HepG2 (cell line): ENCODE measurements around the gene TBCCD1. TPM values are rescaled to one million over a fixed set of nuclear protein-coding genes. Genes with fewer than 3 reads are reported as not detected.
A peak's percentile ranks its signal among the peaks of the same experiment; 100 is the strongest.

Source experiments
- ARNTL ChIP-seq: sonication (generic); formaldehyde crosslinking; IDR thresholded peaks from 2 replicates; pipeline ENCODE4 v1.4.0; 2020; ENCODE audit warnings: mild to moderate bottlenecking, missing genetic modification reagents
- CC2D1A ChIP-seq: sonication (generic); formaldehyde crosslinking; IDR thresholded peaks from 2 replicates; pipeline ENCODE4 v1.8.1; 2023; ENCODE audit warnings: mild to moderate bottlenecking, missing genetic modification reagents
- CREB1 ChIP-seq, 2 experiments: fragments of 450-650 bp in 1 of 2; IDR thresholded peaks; 2 replicates each; pipeline ENCODE4 v1.6.1; 2016 to 2017; ENCODE audit warnings: control low read depth in 1 of 2, mild to moderate bottlenecking in 1 of 2, missing compliant biosample characterization in 1 of 2, missing genetic modification characterization in 1 of 2
- FOXK1 ChIP-seq: sonication (generic); formaldehyde crosslinking; IDR thresholded peaks from 2 replicates; pipeline ENCODE4 v1.4.0; 2020; ENCODE audit warnings: low read depth, missing genetic modification reagents, borderline replicate concordance
- PRMT3 ChIP-seq: sonication (generic); formaldehyde crosslinking; IDR thresholded peaks from 2 replicates; pipeline ENCODE4 v1.8.1; 2022; ENCODE audit warnings: low read depth, mild to moderate bottlenecking, moderate library complexity, missing genetic modification reagents, borderline replicate concordance
- SNAI1 ChIP-seq: sonication (generic); formaldehyde crosslinking; IDR thresholded peaks from 2 replicates; pipeline ENCODE4 v1.5.0; 2020; ENCODE audit warnings: mild to moderate bottlenecking, missing genetic modification reagents, borderline replicate concordance
- STAG1 ChIP-seq: sonication (generic); formaldehyde crosslinking; IDR thresholded peaks from 2 replicates; pipeline ENCODE4 v1.4.0; 2020; ENCODE audit warnings: missing genetic modification reagents
- ZFX ChIP-seq: sonication (generic); formaldehyde crosslinking; IDR thresholded peaks from 2 replicates; pipeline ENCODE4 v1.4.0; 2020; ENCODE audit warnings: mild to moderate bottlenecking, low read depth, missing genetic modification reagents, moderate library complexity
- ZNF24 ChIP-seq: fragments of 450-650 bp; IDR thresholded peaks from 2 replicates; pipeline ENCODE4 v1.6.1; 2017; ENCODE audit warnings: antibody characterized with exemption, mild to moderate bottlenecking
- ZNF432 ChIP-seq: sonication (generic); formaldehyde crosslinking; IDR thresholded peaks from 2 replicates; pipeline ENCODE4 v1.5.0; 2020; ENCODE audit warnings: missing genetic modification reagents, mild to moderate bottlenecking, borderline replicate concordance
- ZNF543 ChIP-seq: sonication (generic); formaldehyde crosslinking; IDR thresholded peaks from 2 replicates; pipeline ENCODE4 v1.4.0; 2020; ENCODE audit warnings: mild to moderate bottlenecking, missing genetic modification reagents
- ZNF629 ChIP-seq: sonication (generic); formaldehyde crosslinking; conservative IDR thresholded peaks from 2 replicates; pipeline ENCODE4 v1.5.0; 2020; ENCODE audit warnings: missing genetic modification reagents
- ZNF709 ChIP-seq: sonication (generic); formaldehyde crosslinking; IDR thresholded peaks from 2 replicates; pipeline ENCODE4 v1.5.0; 2020; ENCODE audit warnings: mild to moderate bottlenecking, missing genetic modification reagents
- ZNF772 ChIP-seq: sonication (generic); formaldehyde crosslinking; IDR thresholded peaks from 2 replicates; pipeline ENCODE4 v1.5.0; 2020; ENCODE audit warnings: mild to moderate bottlenecking, missing genetic modification reagents
- ZNF792 ChIP-seq: IDR thresholded peaks from 2 replicates; pipeline ENCODE4 v1.6.1; 2016
- ZSCAN30 ChIP-seq: sonication (generic); formaldehyde crosslinking; IDR thresholded peaks from 2 replicates; pipeline ENCODE4 v1.5.0; 2020; ENCODE audit warnings: mild to moderate bottlenecking, missing genetic modification reagents
- polyA plus RNA-seq, 8 experiments: library from polyadenylated mRNA; depleted of rRNA in 3 of 8; stranded (reverse) in 7 of 8; unstranded in 1 of 8; fragments of >200 nt; fragmentation: Illumina TruSeq in 4 of 8; extraction: Trizol in 4 of 8; gene quantifications; 2 replicates each; pipeline versions ENCODE4 v1.2.1 to v1.2.3, GENCODE V29; 2011 to 2016; ENCODE audit warnings: low read depth in 4 of 8, missing spikeins in 1 of 8, mixed read lengths in 1 of 8; ENCODE audit not compliant: insufficient read depth in 1 of 8
- total RNA-seq, 5 experiments: library from RNA; depleted of rRNA; stranded (reverse); fragments of >200 nt; fragmentation: Illumina TruSeq; extraction: Trizol; gene quantifications; 2 replicates each; pipeline ENCODE4 v1.2.3, GENCODE V29; 2016; ENCODE audit warnings: low read depth in 1 of 5
- TF ChIP-seq, protein P1 (sequence below): sonication (generic); formaldehyde crosslinking; IDR thresholded peaks from 2 replicates; pipeline ENCODE4 v1.5.0; 2020; ENCODE audit warnings: missing genetic modification reagents
- TF ChIP-seq, protein P2 (sequence below): sonication (generic); formaldehyde crosslinking; conservative IDR thresholded peaks from 2 replicates; pipeline ENCODE4 v1.8.1; 2023; ENCODE audit warnings: missing genetic modification reagents
- TF ChIP-seq, protein P3 (sequence below): sonication (generic); formaldehyde crosslinking; IDR thresholded peaks from 2 replicates; pipeline ENCODE4 v1.5.0; 2020; ENCODE audit warnings: mild to moderate bottlenecking, missing genetic modification reagents, moderate library complexity
- TF ChIP-seq, protein P4 (sequence below), 2 experiments: sonication (generic) in 1 of 2; formaldehyde crosslinking in 1 of 2; IDR thresholded peaks; 2 replicates each; pipeline versions ENCODE4 v1.4.0 to v1.6.1; 2018 to 2020; ENCODE audit warnings: missing genetic modification reagents in 2 of 2, borderline replicate concordance in 1 of 2, low read depth in 1 of 2, mild to moderate bottlenecking in 1 of 2, missing biosample characterization in 1 of 2
- TF ChIP-seq, protein P5 (sequence below): sonication (generic); formaldehyde crosslinking; IDR thresholded peaks from 2 replicates; pipeline ENCODE4 v1.5.0; 2020; ENCODE audit warnings: mild to moderate bottlenecking, missing genetic modification reagents

The TBCCD1 gene
- total and polyA plus RNA-seq, 2 of the 13 experiments (the other 11 are each of a cell fraction or from before 2014, with no cell fraction given) = 13.6 to 16.2 TPM

DNA sequence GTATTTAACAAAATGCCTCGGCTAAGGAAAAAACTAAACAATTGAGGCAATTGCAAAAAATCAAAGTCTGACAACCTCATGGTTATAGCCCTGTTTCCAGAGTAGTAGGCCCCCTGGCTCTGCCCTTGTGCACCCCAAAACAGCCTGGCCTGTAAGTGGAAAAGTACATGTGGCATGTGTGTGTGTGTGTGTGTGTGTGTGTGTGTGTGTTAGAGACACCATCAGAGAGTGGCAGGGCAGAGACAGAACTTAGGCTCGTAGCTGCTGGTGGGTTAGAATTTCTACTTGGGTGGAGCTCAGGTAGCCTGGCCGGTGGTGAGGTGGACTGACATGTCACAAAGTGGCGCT, 31.6 kb upstream of the TBCCD1 start (continued):
- TF ChIP-seq ZNF24 (no peak), ZNF792 (no peak), ZSCAN30 (CRISPR knock-in tag) (no peak), ZNF772 (CRISPR knock-in tag) (no peak), ARNTL (CRISPR knock-in tag) (0 out of 2 replicates have a peak, but pooled peaks have one; percentile 64), ZNF709 (CRISPR knock-in tag) (0 out of 2 replicates have a peak, but pooled peaks have one; percentile 10), ZNF629 (CRISPR knock-in tag) (no peak), ZNF543 (CRISPR knock-in tag) (no peak), STAG1 (CRISPR knock-in tag) (no peak), CC2D1A (CRISPR knock-in tag) (no peak), ZNF432 (CRISPR knock-in tag) (no peak), FOXK1 (CRISPR knock-in tag) (no peak), ZFX (CRISPR knock-in tag) (peak; percentile 29), CREB1 (IDR thresholded peaks at IDR 0.05) (no peak), CREB1 (CRISPR knock-in tag; IDR thresholded peaks at IDR 0.05) (no peak), PRMT3 (CRISPR knock-in tag) (peak; percentile 34; the same call in 1 of the 2 replicates), SNAI1 (CRISPR knock-in tag) (0 out of 2 replicates have a peak, but pooled peaks have one; percentile 28)
- TF ChIP-seq, protein P1, sequence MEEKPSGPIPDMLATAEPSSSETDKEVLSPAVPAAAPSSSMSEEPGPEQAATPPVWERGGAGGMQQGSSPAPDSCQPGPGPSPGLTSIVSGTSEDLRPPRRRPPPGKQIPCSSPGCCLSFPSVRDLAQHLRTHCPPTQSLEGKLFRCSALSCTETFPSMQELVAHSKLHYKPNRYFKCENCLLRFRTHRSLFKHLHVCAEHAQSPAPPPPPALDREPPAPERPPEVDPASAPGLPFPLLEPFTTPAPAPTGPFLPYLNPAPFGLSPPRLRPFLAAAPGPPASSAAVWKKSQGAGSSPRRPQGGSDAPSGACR (CRISPR knock-in tag) = no peak
- TF ChIP-seq, protein P2, sequence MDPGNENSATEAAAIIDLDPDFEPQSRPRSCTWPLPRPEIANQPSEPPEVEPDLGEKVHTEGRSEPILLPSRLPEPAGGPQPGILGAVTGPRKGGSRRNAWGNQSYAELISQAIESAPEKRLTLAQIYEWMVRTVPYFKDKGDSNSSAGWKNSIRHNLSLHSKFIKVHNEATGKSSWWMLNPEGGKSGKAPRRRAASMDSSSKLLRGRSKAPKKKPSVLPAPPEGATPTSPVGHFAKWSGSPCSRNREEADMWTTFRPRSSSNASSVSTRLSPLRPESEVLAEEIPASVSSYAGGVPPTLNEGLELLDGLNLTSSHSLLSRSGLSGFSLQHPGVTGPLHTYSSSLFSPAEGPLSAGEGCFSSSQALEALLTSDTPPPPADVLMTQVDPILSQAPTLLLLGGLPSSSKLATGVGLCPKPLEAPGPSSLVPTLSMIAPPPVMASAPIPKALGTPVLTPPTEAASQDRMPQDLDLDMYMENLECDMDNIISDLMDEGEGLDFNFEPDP = no peak
- TF ChIP-seq, protein P3, sequence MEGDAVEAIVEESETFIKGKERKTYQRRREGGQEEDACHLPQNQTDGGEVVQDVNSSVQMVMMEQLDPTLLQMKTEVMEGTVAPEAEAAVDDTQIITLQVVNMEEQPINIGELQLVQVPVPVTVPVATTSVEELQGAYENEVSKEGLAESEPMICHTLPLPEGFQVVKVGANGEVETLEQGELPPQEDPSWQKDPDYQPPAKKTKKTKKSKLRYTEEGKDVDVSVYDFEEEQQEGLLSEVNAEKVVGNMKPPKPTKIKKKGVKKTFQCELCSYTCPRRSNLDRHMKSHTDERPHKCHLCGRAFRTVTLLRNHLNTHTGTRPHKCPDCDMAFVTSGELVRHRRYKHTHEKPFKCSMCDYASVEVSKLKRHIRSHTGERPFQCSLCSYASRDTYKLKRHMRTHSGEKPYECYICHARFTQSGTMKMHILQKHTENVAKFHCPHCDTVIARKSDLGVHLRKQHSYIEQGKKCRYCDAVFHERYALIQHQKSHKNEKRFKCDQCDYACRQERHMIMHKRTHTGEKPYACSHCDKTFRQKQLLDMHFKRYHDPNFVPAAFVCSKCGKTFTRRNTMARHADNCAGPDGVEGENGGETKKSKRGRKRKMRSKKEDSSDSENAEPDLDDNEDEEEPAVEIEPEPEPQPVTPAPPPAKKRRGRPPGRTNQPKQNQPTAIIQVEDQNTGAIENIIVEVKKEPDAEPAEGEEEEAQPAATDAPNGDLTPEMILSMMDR = peak; percentile 59
- TF ChIP-seq, protein P4, sequence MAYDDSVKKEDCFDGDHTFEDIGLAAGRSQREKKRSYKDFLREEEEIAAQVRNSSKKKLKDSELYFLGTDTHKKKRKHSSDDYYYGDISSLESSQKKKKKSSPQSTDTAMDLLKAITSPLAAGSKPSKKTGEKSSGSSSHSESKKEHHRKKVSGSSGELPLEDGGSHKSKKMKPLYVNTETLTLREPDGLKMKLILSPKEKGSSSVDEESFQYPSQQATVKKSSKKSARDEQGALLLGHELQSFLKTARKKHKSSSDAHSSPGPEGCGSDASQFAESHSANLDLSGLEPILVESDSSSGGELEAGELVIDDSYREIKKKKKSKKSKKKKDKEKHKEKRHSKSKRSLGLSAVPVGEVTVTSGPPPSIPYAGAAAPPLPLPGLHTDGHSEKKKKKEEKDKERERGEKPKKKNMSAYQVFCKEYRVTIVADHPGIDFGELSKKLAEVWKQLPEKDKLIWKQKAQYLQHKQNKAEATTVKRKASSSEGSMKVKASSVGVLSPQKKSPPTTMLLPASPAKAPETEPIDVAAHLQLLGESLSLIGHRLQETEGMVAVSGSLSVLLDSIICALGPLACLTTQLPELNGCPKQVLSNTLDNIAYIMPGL (CRISPR knock-in tag; IDR thresholded peaks at IDR 0.05; ENCODE audit: borderline replicate concordance in 1 of 2, low read depth in 1 of 2) = no peak
- TF ChIP-seq, protein P5, sequence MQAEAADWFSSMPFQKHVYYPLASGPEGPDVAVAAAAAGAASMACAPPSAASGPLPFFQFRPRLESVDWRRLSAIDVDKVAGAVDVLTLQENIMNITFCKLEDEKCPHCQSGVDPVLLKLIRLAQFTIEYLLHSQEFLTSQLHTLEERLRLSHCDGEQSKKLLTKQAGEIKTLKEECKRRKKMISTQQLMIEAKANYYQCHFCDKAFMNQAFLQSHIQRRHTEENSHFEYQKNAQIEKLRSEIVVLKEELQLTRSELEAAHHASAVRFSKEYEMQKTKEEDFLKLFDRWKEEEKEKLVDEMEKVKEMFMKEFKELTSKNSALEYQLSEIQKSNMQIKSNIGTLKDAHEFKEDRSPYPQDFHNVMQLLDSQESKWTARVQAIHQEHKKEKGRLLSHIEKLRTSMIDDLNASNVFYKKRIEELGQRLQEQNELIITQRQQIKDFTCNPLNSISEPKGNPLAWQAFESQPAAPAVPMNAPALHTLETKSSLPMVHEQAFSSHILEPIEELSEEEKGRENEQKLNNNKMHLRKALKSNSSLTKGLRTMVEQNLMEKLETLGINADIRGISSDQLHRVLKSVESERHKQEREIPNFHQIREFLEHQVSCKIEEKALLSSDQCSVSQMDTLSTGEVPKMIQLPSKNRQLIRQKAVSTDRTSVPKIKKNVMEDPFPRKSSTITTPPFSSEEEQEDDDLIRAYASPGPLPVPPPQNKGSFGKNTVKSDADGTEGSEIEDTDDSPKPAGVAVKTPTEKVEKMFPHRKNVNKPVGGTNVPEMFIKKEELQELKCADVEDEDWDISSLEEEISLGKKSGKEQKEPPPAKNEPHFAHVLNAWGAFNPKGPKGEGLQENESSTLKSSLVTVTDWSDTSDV (CRISPR knock-in tag) = no peak
